Measurements from ENCODE around the gene TENM3. TPM values are rescaled to one million over a fixed set of nuclear protein-coding genes. Genes with fewer than 3 reads are reported as not detected.

Gene TENM3
- total and polyA plus RNA-seq, 2 experiments from 2014 or later: 16.1 to 70.9 TPM

- Histone ChIP-seq H2AFZ (no peak overlapping the region), H3K36me3 (replicated peaks; ENCODE audit: insufficient read depth, low read depth) (no peaks in the 10 kb centered on the region), H3K9me3 (ENCODE audit: low read depth) (no peaks in the 10 kb centered on the region), H3K4me3 (no peak overlapping the region), H3K4me1 (ENCODE audit: insufficient read depth) (peaks cover 29% of the 10 kb centered on the region), H3K79me2 (no peaks in the 10 kb centered on the region), H3K9me2 (replicated peaks; ENCODE audit: insufficient read depth) (no peaks in the 10 kb centered on the region), H3K27me3 (no peaks in the 10 kb centered on the region), H3K27ac (peak overlapping the region; percentile 80), H4K20me1 (ENCODE audit: insufficient read depth, poor library complexity, severe bottlenecking) (no peaks in the 10 kb centered on the region), H3K4me2 (peak overlapping the region; percentile 37)
- DNase-seq (ENCODE audit: low spot score): no peak
- TF ChIP-seq CTCF (IDR thresholded peaks at IDR 0.05; ENCODE audit: poor library complexity) (no peak), EZH2phosphoT487 (IDR thresholded peaks at IDR 0.05; ENCODE audit: low read depth, severe bottlenecking, unreplicated experiment) (no peak), EZH2 (IDR thresholded peaks at IDR 0.05; ENCODE audit: borderline replicate concordance) (no peak)
- 80% methylated on average over 6 of the region's 6 CpGs for WGBS (ENCODE audit: low lambda C conversion rate, missing lambda C conversion rate)
Measured at GRCh38 chr4:182208526-182209050, 34.6 kb upstream of the TENM3 start.

GRCh38 chr4:182212211-182212761 lies 30.9 kb upstream of the TENM3 start:
- H3K9me3 ChIP-seq (ENCODE audit: low read depth): no peaks in the 10 kb centered on the region
- TF ChIP-seq EZH2 (IDR thresholded peaks at IDR 0.05; ENCODE audit: borderline replicate concordance): no peak
- TF ChIP-seq EZH2phosphoT487 (IDR thresholded peaks at IDR 0.05; ENCODE audit: low read depth, severe bottlenecking, unreplicated experiment): no peak
- TF ChIP-seq CTCF (IDR thresholded peaks at IDR 0.05; ENCODE audit: poor library complexity): no peak
- no peaks in the 10 kb centered on the region for H3K36me3 ChIP-seq (replicated peaks; ENCODE audit: insufficient read depth, low read depth)
- peak; percentile 72 for DNase-seq (ENCODE audit: low spot score)
- H3K9me2 ChIP-seq (replicated peaks; ENCODE audit: insufficient read depth): no peaks in the 10 kb centered on the region
- H3K4me2 ChIP-seq: peak overlapping the region; percentile 65
- 31% methylated on average over 11 of the region's 11 CpGs for WGBS (ENCODE audit: low lambda C conversion rate, missing lambda C conversion rate)
- no peaks in the 10 kb centered on the region for H3K27me3 ChIP-seq
- H3K4me1 ChIP-seq (ENCODE audit: insufficient read depth): peaks cover 24% of the 10 kb centered on the region
- peak overlapping the region; percentile 9 for H2AFZ ChIP-seq
- peak overlapping the region; percentile 70 for H3K27ac ChIP-seq
- H4K20me1 ChIP-seq (ENCODE audit: insufficient read depth, poor library complexity, severe bottlenecking): no peaks in the 10 kb centered on the region
- H3K4me3 ChIP-seq: no peak overlapping the region
- H3K79me2 ChIP-seq: no peaks in the 10 kb centered on the region

- Histone ChIP-seq H4K20me1 (ENCODE audit: insufficient read depth, poor library complexity, severe bottlenecking) (no peaks in the 10 kb centered on the region), H3K9me3 (ENCODE audit: low read depth) (no peaks in the 10 kb centered on the region), H3K4me2 (peak overlapping the region; percentile 65), H3K79me2 (no peaks in the 10 kb centered on the region), H2AFZ (no peak overlapping the region), H3K27me3 (no peaks in the 10 kb centered on the region), H3K4me3 (no peak overlapping the region), H3K36me3 (replicated peaks; ENCODE audit: insufficient read depth, low read depth) (no peaks in the 10 kb centered on the region), H3K4me1 (ENCODE audit: insufficient read depth) (peaks cover 21% of the 10 kb centered on the region), H3K27ac (peak overlapping the region; percentile 70), H3K9me2 (replicated peaks; ENCODE audit: insufficient read depth) (no peaks in the 10 kb centered on the region)
- TF ChIP-seq CTCF (IDR thresholded peaks at IDR 0.05; ENCODE audit: poor library complexity) (no peak), EZH2phosphoT487 (IDR thresholded peaks at IDR 0.05; ENCODE audit: low read depth, severe bottlenecking, unreplicated experiment) (no peak), EZH2 (IDR thresholded peaks at IDR 0.05; ENCODE audit: borderline replicate concordance) (no peak)
- no peak for DNase-seq (ENCODE audit: low spot score)
- 77% methylated on average over 1 of the region's 1 CpG for WGBS (ENCODE audit: low lambda C conversion rate, missing lambda C conversion rate)
Measured at GRCh38 chr4:182213004-182213403, 30.2 kb upstream of the TENM3 start.

Measured in hepatocyte (in vitro differentiated cells).